ENCODE results near the gene SMPD3.

The SMPD3 gene

GRCh38 chr16:68432701-68433100, 15.6 kb downstream of the SMPD3 start:
- DNase-seq = no peak

DNA sequence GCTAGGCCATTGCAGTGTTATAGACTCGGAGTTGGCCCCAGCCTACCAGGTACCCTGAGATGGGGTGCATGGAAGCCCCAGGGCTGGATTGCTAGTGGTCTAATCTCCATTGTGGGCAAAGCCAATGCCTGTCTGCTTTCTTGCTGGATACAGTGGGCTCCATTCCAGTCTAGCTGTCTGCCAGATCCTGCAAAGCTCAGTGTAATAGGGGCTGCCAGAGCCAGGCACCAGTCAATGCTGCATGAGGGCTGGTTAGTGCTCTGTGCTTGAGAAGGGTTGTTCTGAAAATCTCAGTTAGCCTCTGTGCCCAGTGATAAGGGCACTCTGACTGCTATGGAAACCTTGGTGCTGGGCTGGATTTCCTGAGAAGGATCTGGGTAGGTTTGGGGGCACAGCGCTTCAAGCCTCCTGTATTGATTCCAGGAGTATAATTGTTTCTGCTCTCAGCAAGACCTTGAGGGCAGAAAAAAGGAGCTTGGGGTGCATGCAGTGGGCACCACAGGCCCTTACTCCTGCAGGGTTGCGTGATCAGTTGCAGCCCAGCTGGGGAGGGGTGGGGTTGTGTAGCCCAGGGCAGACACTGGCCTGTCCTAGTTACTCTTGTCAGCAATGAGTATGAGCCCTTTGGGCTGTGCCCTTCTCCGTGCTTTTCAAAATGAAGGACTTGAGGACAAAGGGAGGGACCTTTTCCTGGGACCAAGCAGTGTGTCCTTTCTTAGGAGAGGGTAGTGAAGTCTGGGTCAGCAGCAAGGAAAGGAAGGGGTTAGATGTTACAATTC, 19.0 kb downstream of the SMPD3 start:
- no peak for DNase-seq

DNA sequence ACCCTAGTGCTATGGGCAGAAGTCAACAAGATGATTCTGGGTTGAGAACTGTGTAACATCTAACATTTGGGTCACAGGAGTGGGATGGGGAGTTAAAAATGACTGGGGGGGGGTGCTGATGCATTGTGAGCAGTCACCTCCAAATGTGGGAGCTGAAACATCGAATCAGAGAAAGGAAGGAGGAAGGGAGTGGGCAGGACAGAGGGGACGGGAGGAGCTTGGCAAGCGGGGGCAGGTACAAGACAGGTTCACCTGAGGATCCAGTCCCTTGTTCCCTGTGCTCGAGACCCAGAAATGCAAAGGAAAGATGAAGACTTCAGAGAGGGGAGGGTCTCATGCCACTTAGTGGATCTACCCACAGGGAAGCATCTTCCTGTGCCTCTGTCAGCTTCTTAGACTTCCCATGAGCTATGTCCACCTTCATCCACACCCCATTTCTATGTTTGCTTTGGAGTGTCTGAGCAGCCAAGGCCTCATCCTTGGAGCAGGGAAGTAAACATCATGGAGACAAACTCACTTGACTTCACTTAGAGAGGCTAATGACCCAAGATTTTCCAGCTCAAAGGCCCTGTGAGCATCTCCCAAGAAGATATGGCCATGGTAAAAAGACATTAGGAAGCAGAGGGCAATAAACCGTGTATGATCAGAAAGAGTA, 20.5 kb downstream of the SMPD3 start:
- no peak for DNase-seq

GRCh38 chr16:68426347-68426652, 22.0 kb downstream of the SMPD3 start:
- no peak for DNase-seq

GRCh38 chr16:68425498-68426346, 22.6 kb downstream of the SMPD3 start:
- no peak for DNase-seq

DNA sequence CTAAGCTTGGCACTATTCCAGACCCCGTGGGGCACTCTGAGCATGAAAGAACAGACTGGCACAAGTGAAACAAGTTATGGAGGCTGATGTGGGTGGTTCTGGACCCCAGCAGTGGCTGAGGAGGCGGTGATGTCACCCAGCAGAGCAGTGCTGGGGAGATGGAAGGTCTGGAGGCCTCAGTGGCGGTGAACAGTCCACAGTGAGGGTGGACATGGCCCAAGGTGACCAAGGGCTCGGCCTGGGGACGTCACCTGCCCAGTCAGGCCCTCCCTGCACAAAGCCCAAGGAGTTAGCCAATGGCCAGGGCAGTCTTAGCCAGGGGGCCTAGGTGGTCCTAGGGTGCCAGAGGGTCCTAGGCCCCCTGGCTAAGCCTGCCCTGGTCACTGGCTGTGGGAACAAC, 24.5 kb downstream of the SMPD3 start:
- DNase-seq = no peak

DNA sequence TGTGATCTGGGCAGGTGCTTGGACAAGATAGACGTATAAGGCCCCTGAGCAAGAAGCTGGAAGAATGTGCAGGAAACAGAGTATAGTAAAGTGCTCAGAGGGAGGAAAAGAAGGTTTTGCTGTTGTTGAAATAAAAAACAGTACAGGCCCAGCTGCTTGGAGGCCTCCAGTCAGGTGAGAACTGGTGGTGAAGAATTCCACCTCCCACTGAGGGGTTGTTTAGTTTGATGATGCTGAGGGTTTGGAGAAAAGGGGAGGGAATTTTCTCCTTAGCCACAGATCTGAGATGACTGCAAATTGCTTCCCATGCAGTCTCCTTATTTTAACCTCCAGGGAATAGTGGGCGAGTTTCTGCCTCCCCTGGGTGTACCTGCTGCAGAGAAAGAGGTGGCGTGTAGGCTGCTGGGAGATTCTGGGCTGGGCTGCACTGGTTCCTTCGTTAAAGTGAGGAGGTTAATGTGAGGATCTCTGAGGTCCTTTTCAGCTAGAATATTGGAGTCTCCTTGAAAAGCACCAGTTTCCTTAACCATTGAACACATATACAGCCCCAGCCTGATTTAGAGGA, 25.8 kb downstream of the SMPD3 start:
- DNase-seq = no peak

- no peak for DNase-seq
Measured at GRCh38 chr16:68421076-68421475, 27.2 kb downstream of the SMPD3 start.

- DNase-seq = no peak
Measured at GRCh38 chr16:68420366-68420942, 27.9 kb downstream of the SMPD3 start.

DNA sequence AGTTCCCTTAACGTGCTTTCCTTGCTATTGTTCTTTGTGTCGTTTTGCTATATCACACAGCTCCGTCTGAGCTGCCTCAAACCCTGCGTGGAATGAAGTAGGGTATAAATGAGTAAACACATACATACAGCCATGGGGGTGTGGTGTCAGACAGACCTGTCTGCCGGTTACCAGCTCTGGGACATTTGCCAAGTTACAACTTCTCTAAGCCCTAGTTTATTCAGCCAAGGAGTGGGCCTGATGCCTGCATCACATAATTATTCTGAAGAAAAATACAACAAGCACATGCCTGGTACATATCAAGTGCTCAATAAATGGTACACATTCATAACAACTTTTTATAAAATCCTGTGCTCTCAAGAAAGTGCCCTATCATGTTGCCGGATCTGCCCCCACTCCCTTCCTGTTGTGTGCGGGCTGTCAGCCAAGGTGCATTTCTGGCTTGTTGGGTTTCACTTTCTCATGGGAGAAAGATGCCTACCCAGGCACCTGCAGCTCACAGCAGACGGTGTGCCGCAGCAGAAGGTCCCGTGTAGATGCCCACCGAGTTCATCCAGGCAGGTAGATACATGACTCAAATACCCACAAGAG, 30.5 kb downstream of the SMPD3 start:
- peak in 1 of 4 experiments; percentile 13 for DNase-seq

DNA sequence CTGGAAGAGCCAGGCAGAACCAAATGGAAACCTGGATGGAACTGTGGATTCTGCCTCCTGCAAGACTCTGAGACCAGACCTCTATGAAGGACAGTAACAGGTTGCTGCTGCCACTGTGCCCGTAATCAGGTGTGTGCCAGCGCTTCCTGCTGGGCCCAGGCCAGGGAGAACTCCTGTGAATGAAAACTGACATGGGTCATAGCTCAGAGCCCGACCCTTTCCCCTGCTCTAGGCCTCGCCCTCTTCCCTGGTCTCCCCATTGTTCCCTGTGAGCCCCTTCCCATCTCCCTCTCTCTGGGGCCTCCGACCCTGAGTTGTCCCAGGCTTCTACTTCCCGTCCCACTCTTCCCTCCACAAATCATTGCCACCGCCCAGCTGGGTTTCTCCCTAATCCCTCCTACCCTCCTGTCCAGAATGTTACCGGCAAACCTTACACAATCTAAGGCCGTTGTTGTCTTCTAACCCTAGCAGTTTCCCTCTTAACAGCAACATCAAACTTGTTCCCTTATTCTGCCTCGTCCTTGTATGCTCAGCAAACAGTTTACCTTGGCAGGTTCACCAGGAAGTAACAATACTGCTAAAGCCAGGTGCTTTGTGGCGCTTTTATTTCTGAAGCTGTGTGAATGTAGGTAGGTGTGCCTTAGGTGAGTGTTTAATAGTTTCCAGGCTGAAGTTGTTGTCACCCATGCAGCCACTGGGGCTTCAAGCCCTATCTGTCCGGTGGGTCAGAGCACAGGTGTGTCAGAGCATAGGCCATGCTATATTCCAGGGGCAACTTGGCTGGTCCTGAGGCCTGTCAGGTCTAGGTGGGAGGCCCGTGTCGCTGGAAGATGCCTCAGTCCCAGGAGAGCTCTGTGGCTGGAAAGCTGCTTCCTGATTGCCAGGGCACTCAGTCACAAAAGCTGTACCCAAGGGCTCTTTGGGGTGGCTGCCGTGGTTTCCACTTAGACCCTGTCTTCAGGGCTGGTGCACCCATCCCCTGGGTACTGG, 32.0 kb downstream of the SMPD3 start:
- no peak for DNase-seq

GRCh38 chr16:68414581-68414980, 33.7 kb downstream of the SMPD3 start:
- no peak for DNase-seq

DNA sequence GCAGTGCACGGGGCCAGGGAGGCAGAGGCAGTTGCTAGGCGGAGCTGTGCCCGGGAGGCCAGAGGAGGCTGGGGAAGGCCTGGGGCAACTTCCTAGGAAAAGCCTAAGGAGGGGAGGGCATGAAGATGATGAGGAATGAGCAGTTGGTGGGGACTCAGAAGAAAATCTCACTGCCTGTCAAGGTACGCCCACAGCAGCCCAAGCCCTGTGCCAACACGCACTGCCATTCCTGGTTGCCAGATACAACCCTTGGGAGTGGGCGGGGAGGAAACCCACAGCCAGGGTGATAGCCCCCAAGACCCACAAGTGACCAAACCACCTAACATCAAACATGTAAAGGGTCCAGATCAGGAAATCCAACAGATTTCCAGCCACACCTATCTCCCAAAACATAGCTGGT, 36.2 kb downstream of the SMPD3 start:
- DNase-seq = no peak

- no peak for DNase-seq
Measured at GRCh38 chr16:68411086-68411485, 37.2 kb downstream of the SMPD3 start.

GRCh38 chr16:68408967-68409366, 39.3 kb downstream of the SMPD3 start:
- DNase-seq = no peak

GRCh38 chr16:68408428-68408827, 39.9 kb downstream of the SMPD3 start:
- no peak for DNase-seq

DNA sequence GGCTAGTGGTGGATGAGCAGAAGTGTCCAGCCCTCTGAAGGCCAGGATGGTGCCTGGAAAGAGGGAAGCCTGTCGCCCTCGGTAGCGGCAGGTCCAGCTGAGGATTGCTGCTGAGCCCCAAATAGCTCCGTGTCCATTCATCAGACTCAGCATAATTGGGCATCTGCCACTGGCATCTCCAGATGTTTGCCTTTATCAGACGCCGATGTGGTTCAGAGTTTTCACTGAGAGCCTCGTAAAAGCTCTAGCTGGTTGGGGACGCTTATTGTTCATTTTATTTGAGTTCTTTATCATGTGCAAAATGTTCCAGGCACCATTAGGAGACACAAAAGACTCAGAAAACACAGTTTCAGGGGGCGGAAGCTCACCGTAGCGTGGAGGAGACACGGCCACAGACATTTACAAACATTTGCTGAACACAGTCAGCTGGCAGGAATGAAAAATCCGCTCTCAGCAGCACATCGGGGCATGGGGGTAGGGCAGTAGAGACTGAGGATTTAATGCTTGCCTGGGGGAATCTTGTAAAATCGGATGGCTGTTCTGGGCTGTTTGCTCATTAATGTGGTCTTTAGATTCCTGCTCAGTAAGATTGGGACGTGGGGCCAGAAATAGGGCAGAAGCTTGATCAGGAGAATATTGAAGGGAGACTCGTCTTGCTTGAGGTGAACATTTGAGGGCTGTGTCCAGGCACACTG, 41.7 kb downstream of the SMPD3 start:
- DNase-seq = no peak

DNA sequence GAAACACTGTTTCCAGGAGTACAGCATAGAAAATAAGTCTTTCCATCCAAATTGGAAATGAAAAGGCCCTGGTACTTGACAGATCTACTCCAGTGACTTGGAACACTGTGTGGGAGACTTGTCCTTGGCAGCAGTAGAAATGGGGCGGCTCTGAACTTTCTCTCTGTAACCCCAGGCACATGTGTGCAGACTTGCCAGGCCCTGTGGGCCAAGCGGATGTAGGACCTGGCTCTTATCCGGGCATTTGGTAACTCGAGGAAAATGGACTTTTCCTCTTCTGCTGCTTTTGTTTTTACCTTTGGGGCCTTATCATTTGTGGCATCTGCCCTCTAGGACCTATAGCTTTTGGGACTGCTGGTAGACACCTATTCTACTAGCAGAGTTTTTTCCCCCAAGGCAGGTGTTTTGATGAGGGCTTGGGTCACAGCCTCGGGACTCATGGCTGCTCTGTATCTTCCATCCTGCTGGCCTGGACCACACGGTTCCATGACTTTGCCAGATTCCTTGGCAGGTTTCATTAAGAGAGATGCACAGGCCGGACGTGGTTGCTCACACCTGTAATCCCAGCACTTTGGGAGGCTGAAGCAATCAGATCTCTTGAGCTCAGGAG, 43.5 kb downstream of the SMPD3 start:
- no peak for DNase-seq

GRCh38 chr16:68403704-68404103, 44.6 kb downstream of the SMPD3 start:
- DNase-seq = no peak

GRCh38 chr16:68403177-68403576, 45.1 kb downstream of the SMPD3 start:
- no peak for DNase-seq
